HepG2 (cell line): Measurements from ENCODE around the gene L3MBTL1. TPM values are rescaled to one million over a fixed set of nuclear protein-coding genes. Genes with fewer than 3 reads are reported as not detected.

ENCODE experiments used
- AGO2 ChIP-seq: fragments of 200-400 bp; formaldehyde crosslinking; optimal IDR thresholded peaks from 2 replicates; pipeline ENCODE3; 2017; ENCODE audit warnings: mild to moderate bottlenecking, low read depth, low read length, moderate library complexity
- ARHGAP35 ChIP-seq: sonication (generic); formaldehyde crosslinking; IDR thresholded peaks from 2 replicates; pipeline ENCODE4 v1.9.0; 2022; ENCODE audit warnings: mild to moderate bottlenecking, inconsistent platforms, moderate library complexity, missing genetic modification reagents, borderline replicate concordance
- ASH2L ChIP-seq: fragments of 300-600, 200-600 bp; sonication (generic); IDR thresholded peaks from 2 replicates; pipeline ENCODE4 v1.7.0; 2017; ENCODE audit warnings: low read depth, mild to moderate bottlenecking, moderate library complexity, mixed read lengths, low read length; ENCODE audit not compliant: insufficient read length
- ATF1 ChIP-seq: IDR thresholded peaks from 2 replicates; pipeline ENCODE4 v1.6.1; 2016; ENCODE audit warnings: mild to moderate bottlenecking, control low read depth
- BATF2 ChIP-seq: sonication (generic); formaldehyde crosslinking; IDR thresholded peaks from 2 replicates; pipeline ENCODE4 v1.8.0; 2022; ENCODE audit warnings: mild to moderate bottlenecking, missing genetic modification reagents, moderate library complexity
- DNMT1 ChIP-seq: sonication (generic); formaldehyde crosslinking; IDR thresholded peaks from 2 replicates; pipeline ENCODE4 v1.5.1; 2020; ENCODE audit warnings: mild to moderate bottlenecking, missing genetic modification reagents
- EZH2 ChIP-seq: conservative IDR thresholded peaks from 2 replicates; pipeline ENCODE4 v1.6.1; 2012; ENCODE audit warnings: mild to moderate bottlenecking, low read depth, low read length, moderate library complexity
- HMGXB4 ChIP-seq, 2 experiments: sonication (generic) in 1 of 2; formaldehyde crosslinking in 1 of 2; IDR thresholded peaks; 2 replicates each; pipeline versions ENCODE4 v1.4.0 to v1.6.1; 2018 to 2020; ENCODE audit warnings: missing genetic modification reagents in 2 of 2, borderline replicate concordance in 1 of 2, low read depth in 1 of 2, mild to moderate bottlenecking in 1 of 2, missing biosample characterization in 1 of 2
- NKX3-1 ChIP-seq: sonication (generic); formaldehyde crosslinking; IDR thresholded peaks from 2 replicates; pipeline ENCODE4 v1.5.0; 2020; ENCODE audit warnings: missing genetic modification reagents
- SIX4 ChIP-seq: sonication (generic); formaldehyde crosslinking; IDR thresholded peaks from 2 replicates; pipeline ENCODE4 v1.4.0; 2020; ENCODE audit warnings: missing genetic modification reagents
- THAP11 ChIP-seq: IDR thresholded peaks from 2 replicates; pipeline ENCODE4 v1.6.1; 2016; ENCODE audit warnings: missing biosample characterization, missing genetic modification reagents
- WIZ ChIP-seq: sonication (generic); formaldehyde crosslinking; IDR thresholded peaks from 2 replicates; pipeline ENCODE4 v1.5.1; 2020; ENCODE audit warnings: mild to moderate bottlenecking, missing genetic modification reagents
- ZNF296 ChIP-seq: sonication (generic); formaldehyde crosslinking; conservative IDR thresholded peaks from 2 replicates; pipeline ENCODE4 v1.5.0; 2020; ENCODE audit warnings: mild to moderate bottlenecking, missing genetic modification reagents
- ZNF34 ChIP-seq: sonication (generic); formaldehyde crosslinking; IDR thresholded peaks from 2 replicates; pipeline ENCODE4 v1.4.0; 2020; ENCODE audit warnings: mild to moderate bottlenecking, missing genetic modification reagents, borderline replicate concordance
- ZNF549 ChIP-seq: sonication (generic); formaldehyde crosslinking; IDR thresholded peaks from 2 replicates; pipeline ENCODE4 v1.5.0; 2020; ENCODE audit warnings: missing genetic modification reagents
- polyA plus RNA-seq, 8 experiments: library from polyadenylated mRNA; depleted of rRNA in 3 of 8; stranded (reverse) in 7 of 8; unstranded in 1 of 8; fragments of >200 nt; fragmentation: Illumina TruSeq in 4 of 8; extraction: Trizol in 4 of 8; gene quantifications; 2 replicates each; pipeline versions ENCODE4 v1.2.1 to v1.2.3, GENCODE V29; 2011 to 2016; ENCODE audit warnings: low read depth in 4 of 8, missing spikeins in 1 of 8, mixed read lengths in 1 of 8; ENCODE audit not compliant: insufficient read depth in 1 of 8
- total RNA-seq, 5 experiments: library from RNA; depleted of rRNA; stranded (reverse); fragments of >200 nt; fragmentation: Illumina TruSeq; extraction: Trizol; gene quantifications; 2 replicates each; pipeline ENCODE4 v1.2.3, GENCODE V29; 2016; ENCODE audit warnings: low read depth in 1 of 5
- TF ChIP-seq, protein P1 (sequence below): sonication (generic); formaldehyde crosslinking; IDR thresholded peaks from 2 replicates; pipeline ENCODE4 v1.5.0; 2020; ENCODE audit warnings: mild to moderate bottlenecking, missing genetic modification reagents
- TF ChIP-seq, protein P2 (sequence below): sonication (generic); formaldehyde crosslinking; IDR thresholded peaks from 2 replicates; pipeline ENCODE4 v1.5.1; 2020; ENCODE audit warnings: mild to moderate bottlenecking, missing genetic modification reagents, borderline replicate concordance

Gene L3MBTL1
- total and polyA plus RNA-seq, 2 of the 13 experiments (the other 11 are each of a cell fraction or from before 2014, with no cell fraction given) = 9.0 to 17.8 TPM

- no peak for TF ChIP-seq HMGXB4 (CRISPR knock-in tag; IDR thresholded peaks at IDR 0.05; ENCODE audit: borderline replicate concordance in 1 of 2, low read depth in 1 of 2)
- TF ChIP-seq, protein P1, sequence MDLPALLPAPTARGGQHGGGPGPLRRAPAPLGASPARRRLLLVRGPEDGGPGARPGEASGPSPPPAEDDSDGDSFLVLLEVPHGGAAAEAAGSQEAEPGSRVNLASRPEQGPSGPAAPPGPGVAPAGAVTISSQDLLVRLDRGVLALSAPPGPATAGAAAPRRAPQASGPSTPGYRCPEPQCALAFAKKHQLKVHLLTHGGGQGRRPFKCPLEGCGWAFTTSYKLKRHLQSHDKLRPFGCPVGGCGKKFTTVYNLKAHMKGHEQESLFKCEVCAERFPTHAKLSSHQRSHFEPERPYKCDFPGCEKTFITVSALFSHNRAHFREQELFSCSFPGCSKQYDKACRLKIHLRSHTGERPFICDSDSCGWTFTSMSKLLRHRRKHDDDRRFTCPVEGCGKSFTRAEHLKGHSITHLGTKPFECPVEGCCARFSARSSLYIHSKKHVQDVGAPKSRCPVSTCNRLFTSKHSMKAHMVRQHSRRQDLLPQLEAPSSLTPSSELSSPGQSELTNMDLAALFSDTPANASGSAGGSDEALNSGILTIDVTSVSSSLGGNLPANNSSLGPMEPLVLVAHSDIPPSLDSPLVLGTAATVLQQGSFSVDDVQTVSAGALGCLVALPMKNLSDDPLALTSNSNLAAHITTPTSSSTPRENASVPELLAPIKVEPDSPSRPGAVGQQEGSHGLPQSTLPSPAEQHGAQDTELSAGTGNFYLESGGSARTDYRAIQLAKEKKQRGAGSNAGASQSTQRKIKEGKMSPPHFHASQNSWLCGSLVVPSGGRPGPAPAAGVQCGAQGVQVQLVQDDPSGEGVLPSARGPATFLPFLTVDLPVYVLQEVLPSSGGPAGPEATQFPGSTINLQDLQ (CRISPR knock-in tag) = no peak
- TF ChIP-seq NKX3-1 (CRISPR knock-in tag) = no peak
- TF ChIP-seq BATF2 = 0 out of 2 replicates have a peak, but pooled peaks have one; percentile 50
- TF ChIP-seq THAP11 (CRISPR knock-in tag) = no peak; the same call in 1 of the 2 replicates
- TF ChIP-seq ARHGAP35 = no peak
- TF ChIP-seq ASH2L = no peak
- TF ChIP-seq ATF1 (CRISPR knock-in tag) = peak; percentile 39; the same call in 1 of the 2 replicates
- TF ChIP-seq EZH2 = no peak
- no peak for TF ChIP-seq ZNF296
- TF ChIP-seq DNMT1 (CRISPR knock-in tag) = no peak
- TF ChIP-seq ZNF34 (CRISPR knock-in tag) = no peak
- TF ChIP-seq ZNF549 (CRISPR knock-in tag) = no peak
- no peak for TF ChIP-seq SIX4 (CRISPR knock-in tag)
- no peak for TF ChIP-seq WIZ
- TF ChIP-seq, protein P2, sequence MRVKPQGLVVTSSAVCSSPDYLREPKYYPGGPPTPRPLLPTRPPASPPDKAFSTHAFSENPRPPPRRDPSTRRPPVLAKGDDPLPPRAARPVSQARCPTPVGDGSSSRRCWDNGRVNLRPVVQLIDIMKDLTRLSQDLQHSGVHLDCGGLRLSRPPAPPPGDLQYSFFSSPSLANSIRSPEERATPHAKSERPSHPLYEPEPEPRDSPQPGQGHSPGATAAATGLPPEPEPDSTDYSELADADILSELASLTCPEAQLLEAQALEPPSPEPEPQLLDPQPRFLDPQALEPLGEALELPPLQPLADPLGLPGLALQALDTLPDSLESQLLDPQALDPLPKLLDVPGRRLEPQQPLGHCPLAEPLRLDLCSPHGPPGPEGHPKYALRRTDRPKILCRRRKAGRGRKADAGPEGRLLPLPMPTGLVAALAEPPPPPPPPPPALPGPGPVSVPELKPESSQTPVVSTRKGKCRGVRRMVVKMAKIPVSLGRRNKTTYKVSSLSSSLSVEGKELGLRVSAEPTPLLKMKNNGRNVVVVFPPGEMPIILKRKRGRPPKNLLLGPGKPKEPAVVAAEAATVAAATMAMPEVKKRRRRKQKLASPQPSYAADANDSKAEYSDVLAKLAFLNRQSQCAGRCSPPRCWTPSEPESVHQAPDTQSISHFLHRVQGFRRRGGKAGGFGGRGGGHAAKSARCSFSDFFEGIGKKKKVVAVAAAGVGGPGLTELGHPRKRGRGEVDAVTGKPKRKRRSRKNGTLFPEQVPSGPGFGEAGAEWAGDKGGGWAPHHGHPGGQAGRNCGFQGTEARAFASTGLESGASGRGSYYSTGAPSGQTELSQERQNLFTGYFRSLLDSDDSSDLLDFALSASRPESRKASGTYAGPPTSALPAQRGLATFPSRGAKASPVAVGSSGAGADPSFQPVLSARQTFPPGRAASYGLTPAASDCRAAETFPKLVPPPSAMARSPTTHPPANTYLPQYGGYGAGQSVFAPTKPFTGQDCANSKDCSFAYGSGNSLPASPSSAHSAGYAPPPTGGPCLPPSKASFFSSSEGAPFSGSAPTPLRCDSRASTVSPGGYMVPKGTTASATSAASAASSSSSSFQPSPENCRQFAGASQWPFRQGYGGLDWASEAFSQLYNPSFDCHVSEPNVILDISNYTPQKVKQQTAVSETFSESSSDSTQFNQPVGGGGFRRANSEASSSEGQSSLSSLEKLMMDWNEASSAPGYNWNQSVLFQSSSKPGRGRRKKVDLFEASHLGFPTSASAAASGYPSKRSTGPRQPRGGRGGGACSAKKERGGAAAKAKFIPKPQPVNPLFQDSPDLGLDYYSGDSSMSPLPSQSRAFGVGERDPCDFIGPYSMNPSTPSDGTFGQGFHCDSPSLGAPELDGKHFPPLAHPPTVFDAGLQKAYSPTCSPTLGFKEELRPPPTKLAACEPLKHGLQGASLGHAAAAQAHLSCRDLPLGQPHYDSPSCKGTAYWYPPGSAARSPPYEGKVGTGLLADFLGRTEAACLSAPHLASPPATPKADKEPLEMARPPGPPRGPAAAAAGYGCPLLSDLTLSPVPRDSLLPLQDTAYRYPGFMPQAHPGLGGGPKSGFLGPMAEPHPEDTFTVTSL (CRISPR knock-in tag) = 0 out of 2 replicates have a peak, but pooled peaks have one; percentile 19
- TF ChIP-seq AGO2 = no peak
These were observed 48.2 kb upstream of the L3MBTL1 start (continued) for GRCh38 chr20:43459022-43459942.
